Panc1 (cell line): ENCODE measurements around the gene CDCA3.

Source experiments
- POLR2AphosphoS5 ChIP-seq: IDR thresholded peaks from 2 replicates; pipeline ENCODE4 v1.6.1; 2012; ENCODE audit warnings: mild to moderate bottlenecking, low read depth, low read length, moderate library complexity
- SIN3A ChIP-seq: IDR thresholded peaks from 2 replicates; pipeline ENCODE4 v1.6.1; 2012; ENCODE audit warnings: low read depth, mild to moderate bottlenecking, low read length, moderate library complexity, borderline replicate concordance; ENCODE audit not compliant: insufficient read depth
- TCF7L2 ChIP-seq: IDR thresholded peaks from 2 replicates; pipeline ENCODE4 v1.6.1; 2011; ENCODE audit warnings: mild to moderate bottlenecking, low read depth, low read length, inconsistent platforms
- TF ChIP-seq, protein P1 (sequence below): fragments of 450-650 bp; IDR thresholded peaks from 2 replicates; pipeline ENCODE4 v1.5.1; 2017; ENCODE audit warnings: mild to moderate bottlenecking
- TF ChIP-seq, protein P2 (sequence below), 2 experiments: IDR thresholded peaks; 2 replicates each; pipeline ENCODE4 v1.6.1; 2011 to 2012; ENCODE audit warnings: low read depth in 2 of 2, control low read depth in 1 of 2, low read length in 1 of 2, mild to moderate bottlenecking in 1 of 2, moderate library complexity in 1 of 2; ENCODE audit not compliant: insufficient read depth in 1 of 2

DNA sequence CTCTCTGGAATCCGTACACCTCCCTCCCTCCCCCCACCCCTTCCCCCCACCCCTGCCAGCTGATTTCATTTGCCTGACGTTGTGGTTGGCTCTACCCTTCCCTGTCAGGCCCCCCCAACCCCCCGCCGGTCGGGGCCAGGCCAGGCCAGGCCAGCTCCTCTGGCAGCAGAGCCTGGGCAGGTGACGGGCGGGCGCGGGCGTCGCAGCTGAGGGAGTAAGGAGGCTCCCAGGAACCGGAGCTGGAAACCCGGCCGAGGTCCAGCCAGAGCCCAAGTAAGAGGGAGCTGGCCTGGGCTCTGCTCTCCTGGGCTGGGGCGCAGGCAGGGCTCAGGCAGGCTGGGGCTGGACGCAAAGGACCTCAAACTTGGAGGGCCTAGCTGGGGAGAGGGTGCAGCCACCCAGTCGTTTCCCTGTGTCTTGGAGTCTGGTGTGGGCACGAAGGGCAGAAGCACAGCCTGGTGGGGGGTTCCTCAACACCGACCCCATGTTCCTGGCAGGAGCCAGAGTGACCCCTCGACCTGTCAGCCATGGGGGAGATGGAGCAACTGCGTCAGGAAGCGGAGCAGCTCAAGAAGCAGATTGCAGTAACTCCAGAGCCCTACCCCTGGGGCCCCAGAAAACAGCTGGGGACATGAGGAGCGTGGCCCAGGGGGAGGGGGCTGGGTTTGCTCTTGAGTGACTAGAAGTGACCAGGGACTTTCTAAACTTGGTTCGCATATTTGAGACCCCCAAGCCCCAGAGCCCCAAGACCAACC lies 10.1 kb downstream of the CDCA3 start, which contains the start of gene GNB3:
- TF ChIP-seq, protein P1, sequence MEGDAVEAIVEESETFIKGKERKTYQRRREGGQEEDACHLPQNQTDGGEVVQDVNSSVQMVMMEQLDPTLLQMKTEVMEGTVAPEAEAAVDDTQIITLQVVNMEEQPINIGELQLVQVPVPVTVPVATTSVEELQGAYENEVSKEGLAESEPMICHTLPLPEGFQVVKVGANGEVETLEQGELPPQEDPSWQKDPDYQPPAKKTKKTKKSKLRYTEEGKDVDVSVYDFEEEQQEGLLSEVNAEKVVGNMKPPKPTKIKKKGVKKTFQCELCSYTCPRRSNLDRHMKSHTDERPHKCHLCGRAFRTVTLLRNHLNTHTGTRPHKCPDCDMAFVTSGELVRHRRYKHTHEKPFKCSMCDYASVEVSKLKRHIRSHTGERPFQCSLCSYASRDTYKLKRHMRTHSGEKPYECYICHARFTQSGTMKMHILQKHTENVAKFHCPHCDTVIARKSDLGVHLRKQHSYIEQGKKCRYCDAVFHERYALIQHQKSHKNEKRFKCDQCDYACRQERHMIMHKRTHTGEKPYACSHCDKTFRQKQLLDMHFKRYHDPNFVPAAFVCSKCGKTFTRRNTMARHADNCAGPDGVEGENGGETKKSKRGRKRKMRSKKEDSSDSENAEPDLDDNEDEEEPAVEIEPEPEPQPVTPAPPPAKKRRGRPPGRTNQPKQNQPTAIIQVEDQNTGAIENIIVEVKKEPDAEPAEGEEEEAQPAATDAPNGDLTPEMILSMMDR = no peak
- no peak for TF ChIP-seq POLR2AphosphoS5
- TF ChIP-seq, protein P2, sequence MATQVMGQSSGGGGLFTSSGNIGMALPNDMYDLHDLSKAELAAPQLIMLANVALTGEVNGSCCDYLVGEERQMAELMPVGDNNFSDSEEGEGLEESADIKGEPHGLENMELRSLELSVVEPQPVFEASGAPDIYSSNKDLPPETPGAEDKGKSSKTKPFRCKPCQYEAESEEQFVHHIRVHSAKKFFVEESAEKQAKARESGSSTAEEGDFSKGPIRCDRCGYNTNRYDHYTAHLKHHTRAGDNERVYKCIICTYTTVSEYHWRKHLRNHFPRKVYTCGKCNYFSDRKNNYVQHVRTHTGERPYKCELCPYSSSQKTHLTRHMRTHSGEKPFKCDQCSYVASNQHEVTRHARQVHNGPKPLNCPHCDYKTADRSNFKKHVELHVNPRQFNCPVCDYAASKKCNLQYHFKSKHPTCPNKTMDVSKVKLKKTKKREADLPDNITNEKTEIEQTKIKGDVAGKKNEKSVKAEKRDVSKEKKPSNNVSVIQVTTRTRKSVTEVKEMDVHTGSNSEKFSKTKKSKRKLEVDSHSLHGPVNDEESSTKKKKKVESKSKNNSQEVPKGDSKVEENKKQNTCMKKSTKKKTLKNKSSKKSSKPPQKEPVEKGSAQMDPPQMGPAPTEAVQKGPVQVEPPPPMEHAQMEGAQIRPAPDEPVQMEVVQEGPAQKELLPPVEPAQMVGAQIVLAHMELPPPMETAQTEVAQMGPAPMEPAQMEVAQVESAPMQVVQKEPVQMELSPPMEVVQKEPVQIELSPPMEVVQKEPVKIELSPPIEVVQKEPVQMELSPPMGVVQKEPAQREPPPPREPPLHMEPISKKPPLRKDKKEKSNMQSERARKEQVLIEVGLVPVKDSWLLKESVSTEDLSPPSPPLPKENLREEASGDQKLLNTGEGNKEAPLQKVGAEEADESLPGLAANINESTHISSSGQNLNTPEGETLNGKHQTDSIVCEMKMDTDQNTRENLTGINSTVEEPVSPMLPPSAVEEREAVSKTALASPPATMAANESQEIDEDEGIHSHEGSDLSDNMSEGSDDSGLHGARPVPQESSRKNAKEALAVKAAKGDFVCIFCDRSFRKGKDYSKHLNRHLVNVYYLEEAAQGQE (IDR thresholded peaks at IDR 0.05; ENCODE audit: insufficient read depth in 1 of 2, low read depth in 2 of 2, low read length in 1 of 2) = no peak
- TF ChIP-seq SIN3A = no peak
- no peak for TF ChIP-seq TCF7L2
